GM19324 (cell line): ENCODE results near the gene GIGYF2.
"Not testable (repeated sequence)": the region's sequence is repeated elsewhere in the genome, so short reads cannot be mapped to it uniquely, and the experiment has no call there.

Experiments used
- ATAC-seq: cut with Tn5 transposase; IDR thresholded peaks from one replicate; pipeline ENCODE4 v1.9.1; 2021; ENCODE audit warnings: mild to moderate bottlenecking, moderate library complexity; ENCODE audit not compliant: unreplicated experiment, low FRiP score

The GIGYF2 gene

GRCh38 chr2:232687382-232688160, 9.6 kb upstream of the GIGYF2 start:
- ATAC-seq = no peak

- ATAC-seq = no peak
Measured at GRCh38 chr2:232688201-232688600, 8.9 kb upstream of the GIGYF2 start.

GRCh38 chr2:232689152-232689910, 7.8 kb upstream of the GIGYF2 start:
- no peak for ATAC-seq

- ATAC-seq = not testable (repeated sequence)
Measured at GRCh38 chr2:232691117-232691516, 6.0 kb upstream of the GIGYF2 start.

GRCh38 chr2:232693344-232693743, 3.8 kb upstream of the GIGYF2 start:
- no peak for ATAC-seq

GRCh38 chr2:232696609-232697058, 497 bp upstream of the GIGYF2 start:
- no peak for ATAC-seq

GRCh38 chr2:232697807-232698110, 628 bp downstream of the GIGYF2 start:
- ATAC-seq = peak; percentile 16

- no peak for ATAC-seq
Measured at GRCh38 chr2:232698556-232699091, 1.5 kb downstream of the GIGYF2 start.

GRCh38 chr2:232699110-232699509, 2.0 kb downstream of the GIGYF2 start:
- no peak for ATAC-seq

GRCh38 chr2:232700154-232700553, 3.0 kb downstream of the GIGYF2 start:
- ATAC-seq = no peak

- ATAC-seq = no peak
Measured at GRCh38 chr2:232707076-232707475, 9.9 kb downstream of the GIGYF2 start.

- ATAC-seq = no peak
Measured at GRCh38 chr2:232713505-232713904, 16.4 kb downstream of the GIGYF2 start.

- ATAC-seq = no peak
Measured at GRCh38 chr2:232714969-232715368, 17.8 kb downstream of the GIGYF2 start.

- not testable (repeated sequence) for ATAC-seq
Measured at GRCh38 chr2:232720056-232720455, 22.9 kb downstream of the GIGYF2 start.

GRCh38 chr2:232721261-232721660, 24.1 kb downstream of the GIGYF2 start:
- no peak for ATAC-seq

GRCh38 chr2:232721882-232722281, 24.8 kb downstream of the GIGYF2 start:
- no peak for ATAC-seq

- no peak for ATAC-seq
Measured at GRCh38 chr2:232723027-232723426, 25.9 kb downstream of the GIGYF2 start.

- no peak for ATAC-seq
Measured at GRCh38 chr2:232728785-232729184, 31.7 kb downstream of the GIGYF2 start.

GRCh38 chr2:232731470-232731869, 34.3 kb downstream of the GIGYF2 start:
- no peak for ATAC-seq

- ATAC-seq = no peak
Measured at GRCh38 chr2:232741294-232741693, 44.2 kb downstream of the GIGYF2 start.

- ATAC-seq = no peak
Measured at GRCh38 chr2:232741972-232742371, 44.8 kb downstream of the GIGYF2 start.

GRCh38 chr2:232744963-232745362, 47.8 kb downstream of the GIGYF2 start:
- no peak for ATAC-seq
